Neural cell (in vitro differentiated cells): ENCODE data around the gene FOXP3. TPM values are rescaled to one million over a fixed set of nuclear protein-coding genes. Genes with fewer than 3 reads are reported as not detected.

Experiments
- H2AFZ ChIP-seq: fragments of 200-600, 300-800 bp; sonication (generic), shearing (Covaris generic); 2 replicates; pipeline ENCODE4 v1.6.0; 2014; ENCODE audit warnings: low read depth, mild to moderate bottlenecking, antibody characterized with exemption, low read length, moderate library complexity
- H3F3A ChIP-seq: fragments of 200-600 bp; shearing (Covaris generic); 2 replicates; pipeline ENCODE4 v1.6.1; 2016; ENCODE audit warnings: mild to moderate bottlenecking, moderate library complexity, mixed read lengths, antibody characterized with exemption, low read length; ENCODE audit not compliant: insufficient read depth, poor library complexity, severe bottlenecking
- H3K27ac ChIP-seq: fragments of 200-600, 300-800 bp; sonication (generic), shearing (Covaris generic); 2 replicates; pipeline ENCODE4 v1.5.1; 2014; ENCODE audit warnings: mild to moderate bottlenecking, low read length, moderate library complexity
- H3K27me3 ChIP-seq: fragments of 300-800, 200-600 bp; sonication (generic), shearing (Covaris generic); 2 replicates; pipeline ENCODE4 v1.6.0; 2014; ENCODE audit warnings: mild to moderate bottlenecking, low read depth, low read length, moderate library complexity; ENCODE audit not compliant: insufficient read depth
- H3K36me3 ChIP-seq: fragments of 300-800, 200-600 bp; sonication (generic), shearing (Covaris generic); 2 replicates; pipeline ENCODE4 v1.5.1; 2014; ENCODE audit warnings: mild to moderate bottlenecking, antibody characterized with exemption, low read length, moderate library complexity; ENCODE audit not compliant: insufficient read depth
- H3K4me2 ChIP-seq: fragments of 300-800, 200-600 bp; sonication (generic), shearing (Covaris generic); 2 replicates; pipeline ENCODE4 v1.6.0; 2014; ENCODE audit warnings: mild to moderate bottlenecking, low read length
- H3K4me3 ChIP-seq: fragments of 300-800, 200-600 bp; sonication (generic), shearing (Covaris generic); 2 replicates; pipeline ENCODE4 v1.5.1; 2014; ENCODE audit warnings: mild to moderate bottlenecking, low read length, moderate library complexity
- H3K79me2 ChIP-seq: fragments of 200-600 bp; shearing (Covaris generic); replicated peaks from 2 replicates; pipeline ENCODE4 v1.6.0; 2014; ENCODE audit warnings: mild to moderate bottlenecking, low read length, moderate library complexity; ENCODE audit not compliant: insufficient read depth
- H3K9ac ChIP-seq: fragments of 300-800, 200-600 bp; sonication (generic), shearing (Covaris generic); 2 replicates; pipeline ENCODE4 v1.6.1; 2016; ENCODE audit warnings: mild to moderate bottlenecking, low read length, mixed read lengths
- H3K9me2 ChIP-seq: fragments of 200-600 bp; shearing (Covaris generic); 2 replicates; pipeline ENCODE4 v1.6.1; 2016; ENCODE audit warnings: mild to moderate bottlenecking, low read length, mixed read lengths; ENCODE audit not compliant: insufficient read depth
- H3K9me3 ChIP-seq: fragments of 200-600, 300-800 bp; sonication (generic), shearing (Covaris generic); 2 replicates; pipeline ENCODE4 v1.6.1; 2016; ENCODE audit warnings: mild to moderate bottlenecking, mixed run types, low read length, moderate library complexity, mixed read lengths
- H4K20me1 ChIP-seq: fragments of 200-600 bp; shearing (Covaris generic); 2 replicates; pipeline ENCODE4 v1.6.1; 2016; ENCODE audit warnings: mild to moderate bottlenecking, mixed run types; ENCODE audit not compliant: insufficient read depth
- EP300 ChIP-seq: fragments of 450-650 bp; conservative IDR thresholded peaks from 2 replicates; pipeline ENCODE4 v1.6.1; 2014; ENCODE audit warnings: antibody characterized with exemption, mild to moderate bottlenecking, moderate library complexity; ENCODE audit not compliant: poor library complexity, severe bottlenecking
- MXI1 ChIP-seq: fragments of 450-650 bp; conservative IDR thresholded peaks from 2 replicates; pipeline ENCODE4 v1.6.1; 2014; ENCODE audit warnings: antibody characterized with exemption, mild to moderate bottlenecking; ENCODE audit not compliant: poor library complexity, severe bottlenecking
- POLR2AphosphoS5 ChIP-seq: IDR thresholded peaks from 2 replicates; pipeline ENCODE4 v1.6.1; 2012
- RAD21 ChIP-seq: fragments of 450-650 bp; conservative IDR thresholded peaks from 2 replicates; pipeline ENCODE4 v1.6.1; 2014; ENCODE audit warnings: antibody characterized with exemption, mild to moderate bottlenecking, moderate library complexity
- SMC3 ChIP-seq: fragments of 450-650 bp; conservative IDR thresholded peaks from 2 replicates; pipeline ENCODE4 v1.6.1; 2014; ENCODE audit warnings: antibody characterized with exemption, mild to moderate bottlenecking, moderate library complexity; ENCODE audit not compliant: poor library complexity
- TAF1 ChIP-seq: IDR thresholded peaks from 2 replicates; pipeline ENCODE4 v1.6.1; 2012; ENCODE audit warnings: low read depth
- polyA minus RNA-seq: library from RNA; depleted of rRNA, polyadenylated mRNA; stranded (reverse); fragments of >200 nt; gene quantifications from 2 replicates; pipeline ENCODE4 v1.2.3, GENCODE V29; 2014
- polyA plus RNA-seq: library from polyadenylated mRNA; depleted of rRNA; stranded (reverse); fragments of >200 nt; gene quantifications from 2 replicates; pipeline ENCODE4 v1.2.3, GENCODE V29; 2014
- TF ChIP-seq, protein P1 (sequence below): IDR thresholded peaks from 2 replicates; pipeline ENCODE4 v1.6.1; 2012; ENCODE audit warnings: borderline replicate concordance
- TF ChIP-seq, protein P2 (sequence below): fragments of 450-650 bp; IDR thresholded peaks from 2 replicates; pipeline ENCODE4 v1.5.1; 2014; ENCODE audit warnings: antibody characterized with exemption, mild to moderate bottlenecking, moderate library complexity; ENCODE audit not compliant: poor library complexity, severe bottlenecking

The FOXP3 gene, protein sequence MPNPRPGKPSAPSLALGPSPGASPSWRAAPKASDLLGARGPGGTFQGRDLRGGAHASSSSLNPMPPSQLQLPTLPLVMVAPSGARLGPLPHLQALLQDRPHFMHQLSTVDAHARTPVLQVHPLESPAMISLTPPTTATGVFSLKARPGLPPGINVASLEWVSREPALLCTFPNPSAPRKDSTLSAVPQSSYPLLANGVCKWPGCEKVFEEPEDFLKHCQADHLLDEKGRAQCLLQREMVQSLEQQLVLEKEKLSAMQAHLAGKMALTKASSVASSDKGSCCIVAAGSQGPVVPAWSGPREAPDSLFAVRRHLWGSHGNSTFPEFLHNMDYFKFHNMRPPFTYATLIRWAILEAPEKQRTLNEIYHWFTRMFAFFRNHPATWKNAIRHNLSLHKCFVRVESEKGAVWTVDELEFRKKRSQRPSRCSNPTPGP
- not detected in 2 replicates for polyA plus RNA-seq
- polyA minus RNA-seq, result 0.23 and 0.24 TPM in 2 replicates

DNA sequence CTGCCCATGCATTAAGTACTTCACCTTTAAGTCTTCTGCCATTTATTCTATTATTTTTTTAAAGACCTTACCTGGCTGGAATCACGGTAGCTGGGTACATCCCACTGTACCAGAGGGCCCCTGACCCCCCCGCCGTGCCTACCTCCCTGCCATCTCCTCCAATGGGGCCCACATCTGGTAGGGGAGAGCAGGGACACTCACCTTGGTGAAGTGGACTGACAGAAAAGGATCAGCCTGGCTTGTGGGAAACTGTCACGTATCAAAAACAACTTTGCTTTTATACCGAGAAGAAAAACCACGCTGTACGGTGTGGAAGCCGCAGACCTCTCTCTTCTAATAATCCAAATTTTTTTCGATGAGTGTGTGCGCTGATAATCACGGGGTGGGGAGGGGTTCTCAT, at the start of gene FOXP3:
Gene FOXP3 (minus strand): TSS at position 251 of the 400 bp plus-strand sequence. CDS start 6,205 bp downstream, outside the sequence.
- Histone ChIP-seq H3K36me3 (no peaks in the 10 kb centered on the region), H3K4me3 (no peak within 1 kb of the TSS), H4K20me1 (no peaks in the 10 kb centered on the region), H3K27me3 (no peaks in the 10 kb centered on the region), H3K9ac (no peak within 1 kb of the TSS), H3K27ac (no peak within 1 kb of the TSS), H3K9me2 (no peaks in the 10 kb centered on the region), H2AFZ (no peak within 1 kb of the TSS), H3K79me2 (no peaks in the 10 kb centered on the region), H3K4me2 (no peak within 1 kb of the TSS), H3F3A (no peaks in the 10 kb centered on the region), H3K9me3 (no peaks in the 10 kb centered on the region)
- TF ChIP-seq EP300 (no peak), MXI1 (no peak)

DNA sequence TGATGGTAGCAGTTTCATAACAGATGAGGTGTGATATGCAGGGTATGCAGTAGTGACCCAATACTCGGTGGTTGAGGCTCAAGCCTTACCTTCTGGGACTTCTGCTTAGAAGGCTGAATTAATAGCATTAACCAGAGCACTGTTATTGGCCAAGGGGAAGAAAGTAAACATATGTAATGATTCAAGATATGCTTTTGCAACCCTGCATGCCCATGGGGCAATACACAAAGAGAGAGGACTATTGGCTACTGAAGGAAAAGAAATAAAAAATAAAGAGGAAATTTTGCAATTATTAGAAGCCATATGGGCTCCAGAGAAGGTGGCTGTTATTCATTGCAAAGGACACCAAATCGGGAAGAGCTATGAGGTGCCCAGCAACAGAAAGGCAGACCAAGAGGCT, 47.7 kb upstream of the FOXP3 start:
- Histone ChIP-seq H3K27me3 (no peaks in the 10 kb centered on the region), H3F3A (no peaks in the 10 kb centered on the region), H3K4me3 (no peak overlapping the region), H3K79me2 (no peaks in the 10 kb centered on the region), H3K27ac (no peak overlapping the region), H3K9ac (no peak overlapping the region), H3K9me3 (no peaks in the 10 kb centered on the region), H3K9me2 (no peaks in the 10 kb centered on the region), H3K36me3 (no peaks in the 10 kb centered on the region), H3K4me2 (no peak overlapping the region), H4K20me1 (no peaks in the 10 kb centered on the region), H2AFZ (no peak overlapping the region)
- TF ChIP-seq, protein P1, sequence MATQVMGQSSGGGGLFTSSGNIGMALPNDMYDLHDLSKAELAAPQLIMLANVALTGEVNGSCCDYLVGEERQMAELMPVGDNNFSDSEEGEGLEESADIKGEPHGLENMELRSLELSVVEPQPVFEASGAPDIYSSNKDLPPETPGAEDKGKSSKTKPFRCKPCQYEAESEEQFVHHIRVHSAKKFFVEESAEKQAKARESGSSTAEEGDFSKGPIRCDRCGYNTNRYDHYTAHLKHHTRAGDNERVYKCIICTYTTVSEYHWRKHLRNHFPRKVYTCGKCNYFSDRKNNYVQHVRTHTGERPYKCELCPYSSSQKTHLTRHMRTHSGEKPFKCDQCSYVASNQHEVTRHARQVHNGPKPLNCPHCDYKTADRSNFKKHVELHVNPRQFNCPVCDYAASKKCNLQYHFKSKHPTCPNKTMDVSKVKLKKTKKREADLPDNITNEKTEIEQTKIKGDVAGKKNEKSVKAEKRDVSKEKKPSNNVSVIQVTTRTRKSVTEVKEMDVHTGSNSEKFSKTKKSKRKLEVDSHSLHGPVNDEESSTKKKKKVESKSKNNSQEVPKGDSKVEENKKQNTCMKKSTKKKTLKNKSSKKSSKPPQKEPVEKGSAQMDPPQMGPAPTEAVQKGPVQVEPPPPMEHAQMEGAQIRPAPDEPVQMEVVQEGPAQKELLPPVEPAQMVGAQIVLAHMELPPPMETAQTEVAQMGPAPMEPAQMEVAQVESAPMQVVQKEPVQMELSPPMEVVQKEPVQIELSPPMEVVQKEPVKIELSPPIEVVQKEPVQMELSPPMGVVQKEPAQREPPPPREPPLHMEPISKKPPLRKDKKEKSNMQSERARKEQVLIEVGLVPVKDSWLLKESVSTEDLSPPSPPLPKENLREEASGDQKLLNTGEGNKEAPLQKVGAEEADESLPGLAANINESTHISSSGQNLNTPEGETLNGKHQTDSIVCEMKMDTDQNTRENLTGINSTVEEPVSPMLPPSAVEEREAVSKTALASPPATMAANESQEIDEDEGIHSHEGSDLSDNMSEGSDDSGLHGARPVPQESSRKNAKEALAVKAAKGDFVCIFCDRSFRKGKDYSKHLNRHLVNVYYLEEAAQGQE, result no peak
- TF ChIP-seq RAD21, result no peak
- TF ChIP-seq MXI1, result no peak
- no peak for TF ChIP-seq EP300
- TF ChIP-seq SMC3, result no peak
- TF ChIP-seq POLR2AphosphoS5, result no peak

DNA sequence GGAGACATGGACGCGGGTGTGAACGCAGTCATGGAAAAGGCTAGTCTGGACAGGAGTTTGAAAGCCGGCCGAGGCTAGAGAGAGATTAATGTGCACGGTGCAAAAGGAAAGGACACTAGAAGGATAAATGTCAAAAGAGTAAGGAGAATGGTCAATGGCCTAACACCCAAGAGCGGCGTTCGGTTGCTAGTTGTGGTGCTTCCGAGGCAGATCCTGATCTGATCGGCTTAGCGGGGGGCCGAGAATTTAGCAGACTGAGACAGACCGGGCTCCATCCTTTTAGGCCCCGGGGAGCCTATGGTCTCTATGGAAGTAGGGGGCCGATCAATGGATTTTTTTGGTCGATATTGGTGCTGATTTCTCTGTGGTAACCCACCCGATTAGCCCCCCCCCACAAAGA, 45.9 kb upstream of the FOXP3 start:
- no peak overlapping the region for H3K4me3 ChIP-seq

More for the DNA sequence above, 45.9 kb upstream of the FOXP3 start:
- Histone ChIP-seq H3K79me2 (no peaks in the 10 kb centered on the region), H3K27me3 (no peaks in the 10 kb centered on the region), H3K27ac (no peak overlapping the region), H3K9me3 (no peaks in the 10 kb centered on the region), H2AFZ (no peak overlapping the region), H3K36me3 (no peaks in the 10 kb centered on the region), H3K4me2 (no peak overlapping the region), H4K20me1 (no peaks in the 10 kb centered on the region), H3K9ac (no peak overlapping the region), H3F3A (no peaks in the 10 kb centered on the region), H3K9me2 (no peaks in the 10 kb centered on the region)
- TF ChIP-seq POLR2AphosphoS5 (no peak), MXI1 (no peak), EP300 (no peak), RAD21 (no peak), SMC3 (no peak), TAF1 (no peak)
- TF ChIP-seq, protein P1, result no peak
- TF ChIP-seq, protein P2, sequence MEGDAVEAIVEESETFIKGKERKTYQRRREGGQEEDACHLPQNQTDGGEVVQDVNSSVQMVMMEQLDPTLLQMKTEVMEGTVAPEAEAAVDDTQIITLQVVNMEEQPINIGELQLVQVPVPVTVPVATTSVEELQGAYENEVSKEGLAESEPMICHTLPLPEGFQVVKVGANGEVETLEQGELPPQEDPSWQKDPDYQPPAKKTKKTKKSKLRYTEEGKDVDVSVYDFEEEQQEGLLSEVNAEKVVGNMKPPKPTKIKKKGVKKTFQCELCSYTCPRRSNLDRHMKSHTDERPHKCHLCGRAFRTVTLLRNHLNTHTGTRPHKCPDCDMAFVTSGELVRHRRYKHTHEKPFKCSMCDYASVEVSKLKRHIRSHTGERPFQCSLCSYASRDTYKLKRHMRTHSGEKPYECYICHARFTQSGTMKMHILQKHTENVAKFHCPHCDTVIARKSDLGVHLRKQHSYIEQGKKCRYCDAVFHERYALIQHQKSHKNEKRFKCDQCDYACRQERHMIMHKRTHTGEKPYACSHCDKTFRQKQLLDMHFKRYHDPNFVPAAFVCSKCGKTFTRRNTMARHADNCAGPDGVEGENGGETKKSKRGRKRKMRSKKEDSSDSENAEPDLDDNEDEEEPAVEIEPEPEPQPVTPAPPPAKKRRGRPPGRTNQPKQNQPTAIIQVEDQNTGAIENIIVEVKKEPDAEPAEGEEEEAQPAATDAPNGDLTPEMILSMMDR, result no peak
